ENCODE results near the gene CCR2. TPM values are rescaled to one million over a fixed set of nuclear protein-coding genes. Genes with fewer than 3 reads are reported as not detected.
"Not testable (repeated sequence)": the region's sequence is repeated elsewhere in the genome, so short reads cannot be mapped to it uniquely, and the experiment has no call there.

The CCR2 gene
- total and polyA plus RNA-seq, 4 donors = 0.18 to 6.2 (median 2.8) TPM; not detected in 1

GRCh38 chr3:46325645-46326300, 28.1 kb upstream of the CCR2 start:
- H3K4me1 ChIP-seq (ENCODE audit: control insufficient read depth in 1 of 2, insufficient read depth in 2 of 2, low read length in 2 of 2) = no peaks in the 10 kb centered on the region
- WGBS, 2 donors = 65 to 68% methylated on average over 1 of the region's 1 CpG
- H3K9me3 ChIP-seq (ENCODE audit: control insufficient read depth, low read length) = peaks cover 4% of the 10 kb centered on the region
- intact Hi-C loops (cut with DNase I) = no loop called here
- no peak overlapping the region for H3K27ac ChIP-seq (ENCODE audit: low read depth in 1 of 2, low read length in 2 of 2)
- H3K4me3 ChIP-seq (ENCODE audit: low read length in 2 of 2) = no peak overlapping the region
- H3K27me3 ChIP-seq (ENCODE audit: control insufficient read depth in 1 of 2, insufficient read depth in 2 of 2, low read length in 1 of 2) = no peaks in the 10 kb centered on the region
- H3K36me3 ChIP-seq (ENCODE audit: control insufficient read depth in 1 of 2, insufficient read depth in 2 of 2, low read length in 1 of 2) = no peaks in the 10 kb centered on the region
- ATAC-seq (ENCODE audit: low FRiP score) = no peak
- DNase-seq = no peak

GRCh38 chr3:46330676-46331075, 23.2 kb upstream of the CCR2 start:
- H3K36me3 ChIP-seq (ENCODE audit: control insufficient read depth in 1 of 2, insufficient read depth in 2 of 2, low read length in 1 of 2); intact Hi-C loops (cut with DNase I): not testable (repeated sequence)

GRCh38 chr3:46334741-46335478, 19.0 kb upstream of the CCR2 start:
- Histone ChIP-seq H3K36me3 (ENCODE audit: control insufficient read depth in 1 of 2, insufficient read depth in 2 of 2, low read length in 1 of 2) (no peaks in the 10 kb centered on the region), H3K27me3 (ENCODE audit: control insufficient read depth in 1 of 2, insufficient read depth in 2 of 2, low read length in 1 of 2) (peaks cover 0 to 1% of the 10 kb centered on the region in 2 donors), H3K9me3 (ENCODE audit: control insufficient read depth, low read length) (peaks cover 6% of the 10 kb centered on the region), H3K4me1 (ENCODE audit: control insufficient read depth in 1 of 2, insufficient read depth in 2 of 2, low read length in 2 of 2) (no peaks in the 10 kb centered on the region), H3K4me3 (ENCODE audit: low read length in 2 of 2) (no peak overlapping the region), H3K27ac (ENCODE audit: low read depth in 1 of 2, low read length in 2 of 2) (no peak overlapping the region)
- intact Hi-C loops (cut with DNase I) = no loop called here
- 21% methylated on average over 4 of the region's 4 CpGs for WGBS, 2 donors
- ATAC-seq (ENCODE audit: low FRiP score) (no peak), DNase-seq (no peak)

More at GRCh38 chr3:46330676-46331075, 23.2 kb upstream of the CCR2 start:
- not testable (repeated sequence) for H3K27ac ChIP-seq (ENCODE audit: low read depth in 1 of 2, low read length in 2 of 2); H3K4me3 ChIP-seq (ENCODE audit: low read length in 2 of 2); H3K27me3 ChIP-seq (ENCODE audit: control insufficient read depth in 1 of 2, insufficient read depth in 2 of 2, low read length in 1 of 2); ATAC-seq (ENCODE audit: low FRiP score); H3K4me1 ChIP-seq (ENCODE audit: control insufficient read depth in 1 of 2, insufficient read depth in 2 of 2, low read length in 2 of 2); DNase-seq; H3K9me3 ChIP-seq (ENCODE audit: control insufficient read depth, low read length)
- WGBS, 2 donors = 87 to 93% methylated on average over 3 of the region's 3 CpGs

- Histone ChIP-seq H3K9me3 (ENCODE audit: control insufficient read depth, low read length) (peaks cover 6% of the 10 kb centered on the region), H3K4me1 (ENCODE audit: control insufficient read depth in 1 of 2, insufficient read depth in 2 of 2, low read length in 2 of 2) (no peaks in the 10 kb centered on the region), H3K36me3 (ENCODE audit: control insufficient read depth in 1 of 2, insufficient read depth in 2 of 2, low read length in 1 of 2) (no peaks in the 10 kb centered on the region), H3K27ac (ENCODE audit: low read depth in 1 of 2, low read length in 2 of 2) (no peak overlapping the region), H3K27me3 (ENCODE audit: control insufficient read depth in 1 of 2, insufficient read depth in 2 of 2, low read length in 1 of 2) (peaks cover 0 to 1% of the 10 kb centered on the region in 2 donors), H3K4me3 (ENCODE audit: low read length in 2 of 2) (no peak overlapping the region)
- intact Hi-C loops (cut with DNase I) = no loop called here
- ATAC-seq (ENCODE audit: low FRiP score) = no peak
- 54 to 55% methylated on average over 3 of the region's 3 CpGs for WGBS, 2 donors
- DNase-seq = no peak
These were observed 18.4 kb upstream of the CCR2 start for GRCh38 chr3:46335541-46335940.

GRCh38 chr3:46337911-46338310, 16.0 kb upstream of the CCR2 start:
- Histone ChIP-seq H3K27ac (ENCODE audit: low read depth in 1 of 2, low read length in 2 of 2) (no peak overlapping the region), H3K27me3 (ENCODE audit: control insufficient read depth in 1 of 2, insufficient read depth in 2 of 2, low read length in 1 of 2) (peaks cover 0 to 1% of the 10 kb centered on the region in 2 donors), H3K4me1 (ENCODE audit: control insufficient read depth in 1 of 2, insufficient read depth in 2 of 2, low read length in 2 of 2) (no peaks in the 10 kb centered on the region), H3K4me3 (ENCODE audit: low read length in 2 of 2) (no peak overlapping the region), H3K9me3 (ENCODE audit: control insufficient read depth, low read length) (peaks cover 6% of the 10 kb centered on the region), H3K36me3 (ENCODE audit: control insufficient read depth in 1 of 2, insufficient read depth in 2 of 2, low read length in 1 of 2) (no peaks in the 10 kb centered on the region)
- DNase-seq = no peak
- no peak for ATAC-seq (ENCODE audit: low FRiP score)
- intact Hi-C loops (cut with DNase I) = no loop called here

GRCh38 chr3:46338840-46339239, 15.1 kb upstream of the CCR2 start:
- H3K36me3 ChIP-seq (ENCODE audit: control insufficient read depth in 1 of 2, insufficient read depth in 2 of 2, low read length in 1 of 2) = no peaks in the 10 kb centered on the region
- WGBS, 2 donors = 96 to 98% methylated on average over 1 of the region's 1 CpG
- no peak overlapping the region for H3K4me3 ChIP-seq (ENCODE audit: low read length in 2 of 2)
- H3K27me3 ChIP-seq (ENCODE audit: control insufficient read depth in 1 of 2, insufficient read depth in 2 of 2, low read length in 1 of 2) = peaks cover 0 to 1% of the 10 kb centered on the region in 2 donors
- DNase-seq (no peak), ATAC-seq (ENCODE audit: low FRiP score) (no peak)
- no peaks in the 10 kb centered on the region for H3K4me1 ChIP-seq (ENCODE audit: control insufficient read depth in 1 of 2, insufficient read depth in 2 of 2, low read length in 2 of 2)
- H3K9me3 ChIP-seq (ENCODE audit: control insufficient read depth, low read length) = peaks cover 6% of the 10 kb centered on the region
- no peak overlapping the region for H3K27ac ChIP-seq (ENCODE audit: low read depth in 1 of 2, low read length in 2 of 2)
- intact Hi-C loops (cut with DNase I) = no loop called here

GRCh38 chr3:46344476-46344875, 9.4 kb upstream of the CCR2 start:
- intact Hi-C loops (cut with DNase I) = no loop called here
- 70 to 71% methylated on average over 4 of the region's 4 CpGs for WGBS, 2 donors
- no peak for DNase-seq

GRCh38 chr3:46348823-46349482, 5.0 kb upstream of the CCR2 start:
- intact Hi-C loops (cut with DNase I) = no loop called here
- WGBS, 2 donors = 82 to 87% methylated on average over 3 of the region's 3 CpGs

More at GRCh38 chr3:46344476-46344875, 9.4 kb upstream of the CCR2 start:
- ATAC-seq (ENCODE audit: low FRiP score) = no peak
- Histone ChIP-seq H3K4me1 (ENCODE audit: control insufficient read depth in 1 of 2, insufficient read depth in 2 of 2, low read length in 2 of 2) (no peaks in the 10 kb centered on the region), H3K27ac (ENCODE audit: low read depth in 1 of 2, low read length in 2 of 2) (no peak overlapping the region), H3K4me3 (ENCODE audit: low read length in 2 of 2) (no peak overlapping the region), H3K27me3 (ENCODE audit: control insufficient read depth in 1 of 2, insufficient read depth in 2 of 2, low read length in 1 of 2) (no peaks in the 10 kb centered on the region), H3K9me3 (ENCODE audit: control insufficient read depth, low read length) (peaks cover 2% of the 10 kb centered on the region), H3K36me3 (ENCODE audit: control insufficient read depth in 1 of 2, insufficient read depth in 2 of 2, low read length in 1 of 2) (no peaks in the 10 kb centered on the region)

More at GRCh38 chr3:46348823-46349482, 5.0 kb upstream of the CCR2 start:
- ATAC-seq (ENCODE audit: low FRiP score) (no peak), DNase-seq (no peak)
- Histone ChIP-seq H3K4me3 (ENCODE audit: low read length in 2 of 2) (no peak overlapping the region), H3K9me3 (ENCODE audit: control insufficient read depth, low read length) (peaks cover 3% of the 10 kb centered on the region), H3K4me1 (ENCODE audit: control insufficient read depth in 1 of 2, insufficient read depth in 2 of 2, low read length in 2 of 2) (no peaks in the 10 kb centered on the region), H3K27me3 (ENCODE audit: control insufficient read depth in 1 of 2, insufficient read depth in 2 of 2, low read length in 1 of 2) (no peaks in the 10 kb centered on the region), H3K36me3 (ENCODE audit: control insufficient read depth in 1 of 2, insufficient read depth in 2 of 2, low read length in 1 of 2) (no peaks in the 10 kb centered on the region), H3K27ac (ENCODE audit: low read depth in 1 of 2, low read length in 2 of 2) (no peak overlapping the region)

Data from aorta (tissue), 5 donors.